ENCODE results near the gene MSI1. TPM values are rescaled to one million over a fixed set of nuclear protein-coding genes. Genes with fewer than 3 reads are reported as not detected.

Gene MSI1
- total and polyA plus RNA-seq, 2 of the 13 experiments (the other 11 are each of a cell fraction or from before 2014, with no cell fraction given) = 0.09 to 0.46 TPM

GRCh38 chr12:120332041-120332440, 36.9 kb downstream of the MSI1 start (continued):
- TF ChIP-seq, protein P1, sequence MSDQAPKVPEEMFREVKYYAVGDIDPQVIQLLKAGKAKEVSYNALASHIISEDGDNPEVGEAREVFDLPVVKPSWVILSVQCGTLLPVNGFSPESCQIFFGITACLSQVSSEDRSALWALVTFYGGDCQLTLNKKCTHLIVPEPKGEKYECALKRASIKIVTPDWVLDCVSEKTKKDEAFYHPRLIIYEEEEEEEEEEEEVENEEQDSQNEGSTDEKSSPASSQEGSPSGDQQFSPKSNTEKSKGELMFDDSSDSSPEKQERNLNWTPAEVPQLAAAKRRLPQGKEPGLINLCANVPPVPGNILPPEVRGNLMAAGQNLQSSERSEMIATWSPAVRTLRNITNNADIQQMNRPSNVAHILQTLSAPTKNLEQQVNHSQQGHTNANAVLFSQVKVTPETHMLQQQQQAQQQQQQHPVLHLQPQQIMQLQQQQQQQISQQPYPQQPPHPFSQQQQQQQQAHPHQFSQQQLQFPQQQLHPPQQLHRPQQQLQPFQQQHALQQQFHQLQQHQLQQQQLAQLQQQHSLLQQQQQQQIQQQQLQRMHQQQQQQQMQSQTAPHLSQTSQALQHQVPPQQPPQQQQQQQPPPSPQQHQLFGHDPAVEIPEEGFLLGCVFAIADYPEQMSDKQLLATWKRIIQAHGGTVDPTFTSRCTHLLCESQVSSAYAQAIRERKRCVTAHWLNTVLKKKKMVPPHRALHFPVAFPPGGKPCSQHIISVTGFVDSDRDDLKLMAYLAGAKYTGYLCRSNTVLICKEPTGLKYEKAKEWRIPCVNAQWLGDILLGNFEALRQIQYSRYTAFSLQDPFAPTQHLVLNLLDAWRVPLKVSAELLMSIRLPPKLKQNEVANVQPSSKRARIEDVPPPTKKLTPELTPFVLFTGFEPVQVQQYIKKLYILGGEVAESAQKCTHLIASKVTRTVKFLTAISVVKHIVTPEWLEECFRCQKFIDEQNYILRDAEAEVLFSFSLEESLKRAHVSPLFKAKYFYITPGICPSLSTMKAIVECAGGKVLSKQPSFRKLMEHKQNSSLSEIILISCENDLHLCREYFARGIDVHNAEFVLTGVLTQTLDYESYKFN (CRISPR knock-in tag; conservative IDR thresholded peaks at IDR 0.05) = peak; percentile 38
- TF ChIP-seq ZNF205 (CRISPR knock-in tag; IDR thresholded peaks at IDR 0.05) (peak; percentile 99), ARID4A (CRISPR knock-in tag; IDR thresholded peaks at IDR 0.05; ENCODE audit: borderline replicate concordance) (0 out of 2 replicates have a peak, but pooled peaks have one; percentile 9)

GRCh38 chr12:120331390-120331789, 37.6 kb downstream of the MSI1 start:
- H3K4me2 ChIP-seq (ENCODE audit: low read depth, low read length) = peak overlapping the region; percentile 71
- ATAC-seq (no peak), FAIRE-seq (no peak), DNase-seq (ENCODE audit: low spot score) (no peak)
- no peaks in the 10 kb centered on the region for H3K79me2 ChIP-seq (ENCODE audit: insufficient read depth, low read length)
- CTCF ChIA-PET (ENCODE audit: low intra/inter-chr PET ratio, low total read pairs) = no interaction called here
- H3K27me3 ChIP-seq (ENCODE audit: control insufficient read depth in 1 of 2, insufficient read depth in 2 of 2, low read length in 2 of 2) = 0 out of 5 replicates have a peak, but pooled peaks cover 0 to 2% of the 10 kb centered on the region in 2 experiments
- POLR2A ChIA-PET = interaction anchor here (0.8 to 2.2 kb wide), 3 partner anchors 10 to 40 kb away, joined by 4 to 8 read pairs (median 4); partner anchors contain the start of gene RNU4-2
- TF ChIP-seq ZNF430 (CRISPR knock-in tag; IDR thresholded peaks at IDR 0.05) (0 out of 2 replicates have a peak, but pooled peaks have one; percentile 23), ZBTB43 (CRISPR knock-in tag; conservative IDR thresholded peaks at IDR 0.05) (no peak), ZNF605 (CRISPR knock-in tag; IDR thresholded peaks at IDR 0.05) (0 out of 2 replicates have a peak, but pooled peaks have one; percentile 24)
- in situ Hi-C loops (cut with HindIII; ENCODE audit: extremely low pct_ligation_motif_present, low pct_unique_long_range_greater_than_20kb) (no loop called here), intact Hi-C loops (cut with micrococcal nuclease; ENCODE audit: unreplicated experiment) (no loop called here)
- 15% methylated on average over 3 of the region's 3 CpGs for WGBS (ENCODE audit: low lambda C conversion rate)
- no peak overlapping the region for H2AFZ ChIP-seq (ENCODE audit: low read length)
- H3K4me3 ChIP-seq (replicated peaks in 1 of 3; ENCODE audit: insufficient read depth in 1 of 3, low read depth in 2 of 3, low read length in 3 of 3) = peak overlapping the region in 2 of 3 experiments; percentile 37 to 40; a peak in 2 of 6 replicates
- no peaks in the 10 kb centered on the region for H3K36me3 ChIP-seq (replicated peaks in 1 of 2; ENCODE audit: control insufficient read depth in 1 of 2, insufficient read depth in 2 of 2, low read length in 2 of 2)
- BruUV-seq (replicated peaks) = no TSS peak
- no peaks in the 10 kb centered on the region for H4K20me1 ChIP-seq (ENCODE audit: insufficient read depth, low read length)
- H3K4me1 ChIP-seq (ENCODE audit: insufficient read depth, low read length) = peaks cover 36% of the 10 kb centered on the region
- peaks cover 4% of the 10 kb centered on the region; the same call in 1 of the 2 replicates for H3K9me3 ChIP-seq (ENCODE audit: low read length)
- no peak overlapping the region for H3K9ac ChIP-seq (ENCODE audit: insufficient read depth, low read depth, low read length)
- H3K27ac ChIP-seq (ENCODE audit: extremely low read length, insufficient read depth, low read length) = no peak overlapping the region
